ENCODE results near the gene MIF4GD. TPM values are rescaled to one million over a fixed set of nuclear protein-coding genes. Genes with fewer than 3 reads are reported as not detected.
"Not testable (repeated sequence)": the region's sequence is repeated elsewhere in the genome, so short reads cannot be mapped to it uniquely, and the experiment has no call there.

The MIF4GD gene
- total and polyA plus RNA-seq, 5 donors from 2014 or later = 35.7 to 102 (median 86.6) TPM

DNA sequence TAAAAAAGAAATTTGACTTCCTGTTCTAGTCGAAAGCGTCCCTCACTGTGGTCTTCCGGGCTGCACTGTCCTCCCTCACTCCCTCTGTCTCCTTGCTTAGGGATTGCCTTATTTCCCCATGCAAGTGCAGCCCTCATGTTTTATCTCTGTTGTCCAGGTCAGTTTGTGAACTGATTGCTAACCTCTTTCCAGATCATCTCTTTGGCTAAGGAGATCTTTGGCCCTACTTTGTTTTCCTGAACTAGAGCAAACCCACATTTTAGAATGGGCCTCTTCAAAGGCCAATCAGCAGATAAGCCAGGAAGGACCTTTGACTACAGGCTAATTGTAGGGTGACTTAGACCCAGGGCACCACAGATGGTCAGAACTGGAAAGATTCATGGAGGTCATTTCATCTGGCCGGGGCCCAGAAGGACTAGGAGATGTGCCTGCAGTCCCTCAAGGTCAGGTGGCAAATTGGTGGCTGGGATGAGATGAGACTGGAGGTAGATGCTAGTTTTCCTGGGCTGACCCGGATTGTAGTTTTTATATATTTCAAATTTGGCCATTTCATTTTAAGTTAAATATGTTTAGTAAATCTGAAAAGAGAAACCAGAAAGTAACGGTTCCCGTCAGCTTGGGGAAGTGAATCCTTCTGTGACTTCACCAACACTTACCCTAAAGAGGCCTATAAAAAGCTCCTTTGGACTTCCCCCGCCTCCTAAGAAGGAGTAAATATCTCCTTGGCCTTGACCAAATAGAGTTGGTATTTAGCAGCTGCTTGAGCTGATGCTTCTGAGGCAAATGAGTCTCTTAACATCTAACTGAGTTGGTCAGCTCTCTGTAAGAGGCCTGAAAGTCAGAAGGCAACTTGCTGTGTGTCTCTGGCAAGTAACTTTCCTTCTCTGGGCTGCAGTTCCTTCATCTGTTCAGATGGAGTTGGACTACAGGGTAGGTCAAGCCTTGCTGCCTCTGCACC lies 24.4 kb upstream of the MIF4GD start:
- H3K27me3 Mint-ChIP-seq = no peaks in the 10 kb centered on the region
- H3K36me3 ChIP-seq (ENCODE audit: control insufficient read depth, insufficient read depth, low read length) = no peaks in the 10 kb centered on the region
- H3K4me1 Mint-ChIP-seq = peaks cover 5 to 27% (median 15%) of the 10 kb centered on the region in 4 donors
- H3K9me3 ChIP-seq (ENCODE audit: control insufficient read depth in 2 of 2, low read length in 2 of 2) = no peaks in the 10 kb centered on the region
- peak overlapping the region; percentile 5 to 82 (median 26) for H3K4me3 Mint-ChIP-seq
- H3K36me3 Mint-ChIP-seq = no peaks in the 10 kb centered on the region
- H3K4me1 ChIP-seq (ENCODE audit: control insufficient read depth, insufficient read depth, low read length, poor library complexity, severe bottlenecking) = peaks cover 18% of the 10 kb centered on the region
- no peaks in the 10 kb centered on the region for H3K9me3 Mint-ChIP-seq
- H3K27ac ChIP-seq (ENCODE audit: insufficient read depth, low read length, poor library complexity, severe bottlenecking) = peak overlapping the region; percentile 66
- DNase-seq = peak in 1 of 3 donors; percentile 59
- peak; percentile 49 to 57 for ATAC-seq (ENCODE audit: low read depth in 2 of 2)
- peak overlapping the region; percentile 28 to 64 (median 60) for H3K27ac Mint-ChIP-seq
- peak overlapping the region; percentile 57 for H3K4me3 ChIP-seq (ENCODE audit: low read depth, low read length)
- H3K27me3 ChIP-seq (ENCODE audit: control insufficient read depth, insufficient read depth, low read length) = no peaks in the 10 kb centered on the region

DNA sequence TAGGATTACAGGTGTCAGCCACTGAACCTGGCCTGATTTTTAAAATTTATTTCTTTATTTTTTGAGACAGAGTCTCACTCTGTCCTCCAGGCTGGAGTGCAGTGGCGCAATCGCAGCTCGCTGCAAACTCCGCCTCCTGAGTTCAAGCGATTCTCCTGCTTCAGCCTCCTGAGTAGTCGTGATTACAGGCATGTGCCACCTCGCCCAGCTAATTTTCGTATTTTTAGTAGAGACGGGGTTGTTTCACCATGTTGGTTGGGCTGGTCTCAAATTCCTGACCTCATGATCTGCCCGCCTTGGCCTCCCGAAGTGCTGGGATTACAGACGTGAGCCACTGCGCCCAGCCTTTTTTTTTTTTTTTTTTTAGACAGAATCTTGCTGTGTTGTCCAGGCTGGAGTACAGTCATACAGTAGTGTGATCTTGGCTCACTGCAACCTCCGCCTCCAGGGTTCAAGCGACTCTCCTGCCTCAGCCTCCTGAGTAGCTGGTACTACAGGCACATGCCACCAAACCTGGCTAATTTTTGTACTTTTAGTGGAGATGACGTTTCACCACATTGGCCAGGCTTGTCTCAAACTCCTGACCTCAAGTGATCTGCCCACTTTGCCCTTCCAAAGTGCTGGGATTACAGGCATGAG lies 21.9 kb upstream of the MIF4GD start:
- H3K36me3 Mint-ChIP-seq; H3K27me3 Mint-ChIP-seq; H3K4me3 ChIP-seq (ENCODE audit: low read depth, low read length); H3K27ac Mint-ChIP-seq; ATAC-seq (ENCODE audit: low read depth in 2 of 2); H3K27ac ChIP-seq (ENCODE audit: insufficient read depth, low read length, poor library complexity, severe bottlenecking); H3K36me3 ChIP-seq (ENCODE audit: control insufficient read depth, insufficient read depth, low read length); DNase-seq; H3K9me3 Mint-ChIP-seq; H3K9me3 ChIP-seq (ENCODE audit: control insufficient read depth in 2 of 2, low read length in 2 of 2); H3K27me3 ChIP-seq (ENCODE audit: control insufficient read depth, insufficient read depth, low read length): not testable (repeated sequence)
- H3K4me3 Mint-ChIP-seq = peak overlapping the region in 3 of 4 donors; percentile 15 to 43 (median 21)
- peaks cover 10 to 44% (median 25%) of the 10 kb centered on the region in 4 donors for H3K4me1 Mint-ChIP-seq
- H3K4me1 ChIP-seq (ENCODE audit: control insufficient read depth, insufficient read depth, low read length, poor library complexity, severe bottlenecking) = peaks cover 31% of the 10 kb centered on the region

DNA sequence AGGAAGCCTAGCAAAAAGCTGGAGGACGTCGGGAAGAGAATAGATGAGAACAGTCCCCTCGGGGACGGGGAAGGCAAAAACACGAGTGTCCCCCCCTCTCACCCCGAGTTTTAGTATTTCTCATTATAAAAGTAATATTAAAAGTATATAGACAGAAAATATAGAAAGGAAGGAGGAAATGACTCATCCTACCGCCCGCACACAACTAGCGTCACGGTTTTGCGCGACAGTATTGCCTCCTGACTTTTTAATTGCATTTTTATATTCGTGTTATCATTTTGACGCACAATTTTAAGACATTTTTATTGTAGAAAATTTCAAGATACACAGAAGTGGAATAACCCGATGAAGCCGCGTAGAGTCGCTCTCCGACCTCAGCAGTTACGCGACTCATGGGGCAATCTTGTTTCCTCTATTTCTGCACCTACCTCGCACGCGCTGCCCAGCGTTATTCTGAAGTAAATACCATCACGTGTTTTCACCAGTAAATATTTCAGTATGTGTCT lies 18.9 kb upstream of the MIF4GD start:
- no peaks in the 10 kb centered on the region for H3K9me3 ChIP-seq (ENCODE audit: control insufficient read depth in 2 of 2, low read length in 2 of 2)
- peaks cover 15% of the 10 kb centered on the region for H3K4me1 ChIP-seq (ENCODE audit: control insufficient read depth, insufficient read depth, low read length, poor library complexity, severe bottlenecking)
- peaks cover 12% of the 10 kb centered on the region for H3K36me3 ChIP-seq (ENCODE audit: control insufficient read depth, insufficient read depth, low read length)
- peak overlapping the region; percentile 89 for H3K4me3 ChIP-seq (ENCODE audit: low read depth, low read length)
- Mint-ChIP-seq H3K4me3 (peak overlapping the region; percentile 95 to 100 (median 100)), H3K9me3 (no peaks in the 10 kb centered on the region), H3K4me1 (peaks cover 4 to 24% (median 12%) of the 10 kb centered on the region in 4 donors), H3K36me3 (no peaks in the 10 kb centered on the region), H3K27ac (peak overlapping the region; percentile 99 to 100 (median 99)), H3K27me3 (no peaks in the 10 kb centered on the region)
- peak overlapping the region; percentile 99 for H3K27ac ChIP-seq (ENCODE audit: insufficient read depth, low read length, poor library complexity, severe bottlenecking)
- DNase-seq (peak; percentile 66 to 87 (median 80)), ATAC-seq (ENCODE audit: low read depth in 2 of 2) (peak; percentile 23 to 27)
- H3K27me3 ChIP-seq (ENCODE audit: control insufficient read depth, insufficient read depth, low read length) = no peaks in the 10 kb centered on the region

- Histone ChIP-seq H3K4me3 (ENCODE audit: low read depth, low read length) (peak within 1 kb of the TSS; percentile 89), H3K4me1 (ENCODE audit: control insufficient read depth, insufficient read depth, low read length, poor library complexity, severe bottlenecking) (peaks cover 15% of the 10 kb centered on the region), H3K27ac (ENCODE audit: insufficient read depth, low read length, poor library complexity, severe bottlenecking) (peak within 1 kb of the TSS; percentile 99), H3K36me3 (ENCODE audit: control insufficient read depth, insufficient read depth, low read length) (peaks cover 14% of the 10 kb centered on the region), H3K27me3 (ENCODE audit: control insufficient read depth, insufficient read depth, low read length) (no peaks in the 10 kb centered on the region), H3K9me3 (ENCODE audit: control insufficient read depth in 2 of 2, low read length in 2 of 2) (no peaks in the 10 kb centered on the region)
- Mint-ChIP-seq H3K27ac (peak within 1 kb of the TSS; percentile 99 to 100 (median 99)), H3K4me1 (peaks cover 4 to 21% (median 12%) of the 10 kb centered on the region in 4 donors), H3K27me3 (no peaks in the 10 kb centered on the region), H3K4me3 (peak within 1 kb of the TSS; percentile 95 to 100 (median 100)), H3K36me3 (no peaks in the 10 kb centered on the region), H3K9me3 (no peaks in the 10 kb centered on the region)
- ATAC-seq (ENCODE audit: low read depth in 2 of 2) (peak; percentile 92 to 96), DNase-seq (peak; percentile 96 to 100 (median 97))
Observed at GRCh38 chr17:75289115-75289831, 18.2 kb upstream of the MIF4GD start, which contains the start of gene SLC25A19. Gene SLC25A19, minus strand, starts transcription at chr17:75289433. Its CDS starts 2,669 bp downstream, at chr17:75286764.

- H3K4me3 Mint-ChIP-seq = peak overlapping the region; percentile 95 to 100 (median 100)
Observed at GRCh38 chr17:75288770-75289114, 17.7 kb upstream of the MIF4GD start.

GRCh38 chr17:75288359-75288758 lies 17.3 kb upstream of the MIF4GD start:
- H3K9me3 ChIP-seq (ENCODE audit: control insufficient read depth in 2 of 2, low read length in 2 of 2) = no peaks in the 10 kb centered on the region
- peak overlapping the region; percentile 99 for H3K27ac ChIP-seq (ENCODE audit: insufficient read depth, low read length, poor library complexity, severe bottlenecking)
- no peaks in the 10 kb centered on the region for H3K27me3 Mint-ChIP-seq
- peaks cover 14% of the 10 kb centered on the region for H3K36me3 ChIP-seq (ENCODE audit: control insufficient read depth, insufficient read depth, low read length)
- ATAC-seq (ENCODE audit: low read depth in 2 of 2) (no peak), DNase-seq (no peak)
- no peaks in the 10 kb centered on the region for H3K9me3 Mint-ChIP-seq
- peak overlapping the region; percentile 78 to 99 (median 96) for H3K27ac Mint-ChIP-seq
- H3K4me3 Mint-ChIP-seq = peak overlapping the region; percentile 95 to 100 (median 100)
- H3K4me3 ChIP-seq (ENCODE audit: low read depth, low read length) = peak overlapping the region; percentile 76
- H3K4me1 ChIP-seq (ENCODE audit: control insufficient read depth, insufficient read depth, low read length, poor library complexity, severe bottlenecking) = peaks cover 15% of the 10 kb centered on the region
- H3K36me3 Mint-ChIP-seq = peaks cover 4% of the 10 kb centered on the region
- no peaks in the 10 kb centered on the region for H3K27me3 ChIP-seq (ENCODE audit: control insufficient read depth, insufficient read depth, low read length)
- peaks cover 4 to 21% (median 12%) of the 10 kb centered on the region in 4 donors for H3K4me1 Mint-ChIP-seq

More at GRCh38 chr17:75288770-75289114, 17.7 kb upstream of the MIF4GD start:
- H3K9me3 ChIP-seq (ENCODE audit: control insufficient read depth in 2 of 2, low read length in 2 of 2) = no peaks in the 10 kb centered on the region
- H3K27me3 ChIP-seq (ENCODE audit: control insufficient read depth, insufficient read depth, low read length) = no peaks in the 10 kb centered on the region
- ATAC-seq (ENCODE audit: low read depth in 2 of 2) = no peak
- H3K27me3 Mint-ChIP-seq = no peaks in the 10 kb centered on the region
- no peak for DNase-seq
- peak overlapping the region; percentile 99 for H3K27ac ChIP-seq (ENCODE audit: insufficient read depth, low read length, poor library complexity, severe bottlenecking)
- H3K4me3 ChIP-seq (ENCODE audit: low read depth, low read length) = peak overlapping the region; percentile 76
- H3K9me3 Mint-ChIP-seq = no peaks in the 10 kb centered on the region
- peaks cover 14% of the 10 kb centered on the region for H3K36me3 ChIP-seq (ENCODE audit: control insufficient read depth, insufficient read depth, low read length)
- H3K36me3 Mint-ChIP-seq = peaks cover under 1% of the 10 kb centered on the region
- peaks cover 4 to 21% (median 12%) of the 10 kb centered on the region in 4 donors for H3K4me1 Mint-ChIP-seq
- peaks cover 15% of the 10 kb centered on the region for H3K4me1 ChIP-seq (ENCODE audit: control insufficient read depth, insufficient read depth, low read length, poor library complexity, severe bottlenecking)
- H3K27ac Mint-ChIP-seq = peak overlapping the region; percentile 99 to 100 (median 99)

GRCh38 chr17:75287221-75287620 lies 16.2 kb upstream of the MIF4GD start:
- peaks cover 6% of the 10 kb centered on the region for H3K36me3 Mint-ChIP-seq
- peak overlapping the region in 2 of 3 donors; percentile 31 to 74 for H3K27ac Mint-ChIP-seq
- H3K4me1 ChIP-seq (ENCODE audit: control insufficient read depth, insufficient read depth, low read length, poor library complexity, severe bottlenecking) = peaks cover 15% of the 10 kb centered on the region
- H3K36me3 ChIP-seq (ENCODE audit: control insufficient read depth, insufficient read depth, low read length) = peaks cover 14% of the 10 kb centered on the region
- ATAC-seq (ENCODE audit: low read depth in 2 of 2) (no peak), DNase-seq (no peak)
- no peaks in the 10 kb centered on the region for H3K9me3 ChIP-seq (ENCODE audit: control insufficient read depth in 2 of 2, low read length in 2 of 2)
- no peak overlapping the region for H3K4me3 ChIP-seq (ENCODE audit: low read depth, low read length)
- H3K9me3 Mint-ChIP-seq = no peaks in the 10 kb centered on the region
- H3K27me3 ChIP-seq (ENCODE audit: control insufficient read depth, insufficient read depth, low read length) = no peaks in the 10 kb centered on the region
- no peak overlapping the region for H3K27ac ChIP-seq (ENCODE audit: insufficient read depth, low read length, poor library complexity, severe bottlenecking)
- no peaks in the 10 kb centered on the region for H3K27me3 Mint-ChIP-seq
- peak overlapping the region in 2 of 4 donors; percentile 16 to 75 for H3K4me3 Mint-ChIP-seq
- H3K4me1 Mint-ChIP-seq = peaks cover 4 to 21% (median 12%) of the 10 kb centered on the region in 4 donors

Measured in CD4-positive, CD25-positive, alpha-beta regulatory T cell (primary cell).